Heart right ventricle (tissue), 16 donors: ENCODE data around the gene BCAR3. TPM values are rescaled to one million over a fixed set of nuclear protein-coding genes. Genes with fewer than 3 reads are reported as not detected.

Experiments
- ATAC-seq, 8 donors: fragments of 200-7000 bp; cut with Tn5 transposase; one replicate each; pipeline ENCODE4 v1.9.1; 2020; ENCODE audit warnings: mild to moderate bottlenecking in 8 of 8, moderate library complexity in 8 of 8, moderate number of reproducible peaks in 1 of 8
- DNase-seq, 2 donors: peaks; one replicate each; pipeline ENCODE4 v3.0.0-alpha.2; 2020
- H3K27ac ChIP-seq, 10 donors: fragments of 200-600 bp; sonication (generic) in 2 of 10; one replicate each; pipeline versions ENCODE4 v1.5.0 to v1.8.0; 2020 to 2022; ENCODE audit warnings: mild to moderate bottlenecking in 3 of 10
- H3K27me3 ChIP-seq, 7 donors: fragments of 200-600 bp; one replicate each; pipeline ENCODE4 v1.8.0; 2021 to 2022; ENCODE audit warnings: mild to moderate bottlenecking in 2 of 7
- H3K36me3 ChIP-seq, 9 donors: fragments of 200-600 bp; sonication (generic) in 1 of 9; one replicate each; pipeline versions ENCODE4 v1.5.0 to v1.8.0; 2020 to 2022; ENCODE audit warnings: mild to moderate bottlenecking in 2 of 9
- H3K4me1 ChIP-seq, 9 donors: fragments of 200-600 bp; sonication (generic) in 1 of 9; one replicate each; pipeline versions ENCODE4 v1.5.0 to v1.8.0; 2020 to 2022; ENCODE audit warnings: mild to moderate bottlenecking in 4 of 9
- H3K4me3 ChIP-seq, 10 donors: fragments of 200-600 bp; sonication (generic) in 2 of 10; one replicate each; pipeline versions ENCODE4 v1.5.0 to v1.8.0; 2020 to 2022; ENCODE audit warnings: mild to moderate bottlenecking in 7 of 10, moderate library complexity in 2 of 10
- H3K9me3 ChIP-seq, 11 donors: fragments of 200-600 bp in 10 of 11; sonication (generic) in 2 of 11; one replicate each; pipeline versions ENCODE4 v1.5.0 to v1.8.0; 2013 to 2022; ENCODE audit warnings: mild to moderate bottlenecking in 2 of 11, control low read depth in 1 of 11, moderate library complexity in 1 of 11
- CTCF ChIP-seq, 9 donors: fragments of 200-600 bp; sonication (generic) in 2 of 9; IDR thresholded peaks; one replicate each; pipeline versions ENCODE4 v1.5.0 to v1.8.0; 2021 to 2022; ENCODE audit warnings: antibody characterized with exemption in 9 of 9, mild to moderate bottlenecking in 5 of 9, moderate library complexity in 1 of 9
- WGBS, 2 donors: extraction: QIAGEN DNeasy Blood & Tissue Kit; methylation state at CpG; one replicate each; pipeline ENCODE4 v1.1.7; 2013; ENCODE audit warnings: inconsistent platforms in 1 of 2; 5-methylcytosine and 5-hydroxymethylcytosine counted together
- intact Hi-C, 10 donors: fragments of 100-400 bp; cut with DNase I; formaldehyde crosslinking; loops; one replicate each; pipeline versions ENCODE4 v1.11.1 to v1.14.2; 2022
- polyA plus RNA-seq, 2 donors: library from polyadenylated mRNA; stranded (reverse); fragments of 200-250 nt; gene quantifications; one replicate each; pipeline ENCODE4 v1.2.3, GENCODE V29; 2013
- total RNA-seq, 10 donors: library from RNA; stranded (reverse); fragmentation: NEBNext Ultra II Directional in 3 of 10; extraction: Animal tissue kit (Norgen Biotek cat#: 25700) in 3 of 10; gene quantifications; one replicate each; pipeline versions ENCODE4 v1.2.1 to v1.2.4, GENCODE V29; 2021 to 2023
- donor health status: Arrhythmogenic right ventricular cardiomyopathy.
- donor health status: ischemic (EF 13 %, LVEDD 7.1; RV severe dilation, severe dysfunction).
- donor health status: healthy with polysubstance abuse.
- donor health status: DM: no; HTN: yes; CAD: no.
- donor health status: DM: no; HTN: no; CAD: no.
- donor health status: ischemic (EF 25% LVEDD 6.9; RV normal size, moderate dysfunction).
- donor health status: ischemic (EF 25% LVEDD 5.7; RV mildly dilated, moderate dysfunction).
- donor health status: healthy.
- donor health status: DM: yes; HTN: yes; CAD: no.
- donor health status: Ischemic cardiomyopathy.
- donor health status: ischemic (EF 35%, LVEDD 5.7; RV mildly dilated, moderate dysfunction).
- donor health status: nonischemic (EF 11% LVEDD 7.7; RV severe dilation, severe dysfunction).
- donor health status: DM: yes; HTN: yes; CAD: no.
- donor health status: PGD.
- donor health status: ischemic (EF 29% LVEDD 5.4; RV normal size, mild dysfunction).
- donor health status: nonischemic (EF 23%, LVEDD 6.1; RV moderate dilation, normal function).

Gene BCAR3
- total and polyA plus RNA-seq, 12 donors, result 6.6 to 36.0 (median 15.9) TPM

GRCh38 chr1:93720956-93721626 is 39.5 kb upstream of the BCAR3 start:
- intact Hi-C loops, result loop anchor here in 5 of 10 donors (5.0 to 10.0 kb wide), 7 partner anchors 39 to 96 kb away; partner anchors contain the start of gene BCAR3 (in 3 of the 5)
- ATAC-seq (no peak), DNase-seq (no peak)
- WGBS, 2 donors, result 90 to 96% methylated on average over 7 of the region's 7 CpGs
- no peak overlapping the region for H3K4me3 ChIP-seq
- peaks cover 25 to 63% (median 39%) of the 10 kb centered on the region in 9 donors for H3K4me1 ChIP-seq
- peaks cover 0 to 8% (median 0%) of the 10 kb centered on the region in 11 donors for H3K9me3 ChIP-seq
- no peak for TF ChIP-seq CTCF (IDR thresholded peaks at IDR 0.05)
- no peaks in the 10 kb centered on the region for H3K27me3 ChIP-seq
- H3K27ac ChIP-seq, result peak overlapping the region in 7 of 10 donors; percentile 80 to 93 (median 89)
- H3K36me3 ChIP-seq, result no peaks in the 10 kb centered on the region

GRCh38 chr1:93717640-93718039 is 36.0 kb upstream of the BCAR3 start:
- no peak for TF ChIP-seq CTCF (IDR thresholded peaks at IDR 0.05)
- Histone ChIP-seq H3K4me3 (no peak overlapping the region), H3K4me1 (peaks cover 16 to 48% (median 31%) of the 10 kb centered on the region in 9 donors), H3K9me3 (peaks cover 0 to 8% (median 0%) of the 10 kb centered on the region in 11 donors), H3K27me3 (no peaks in the 10 kb centered on the region), H3K36me3 (no peaks in the 10 kb centered on the region), H3K27ac (no peak overlapping the region)
- 95% methylated on average over 7 of the region's 7 CpGs for WGBS, 2 donors
- intact Hi-C loops, result no loop called here
- DNase-seq (no peak), ATAC-seq (no peak)

- ATAC-seq (no peak), DNase-seq (no peak)
- Histone ChIP-seq H3K4me1 (peaks cover 9 to 41% (median 24%) of the 10 kb centered on the region in 9 donors), H3K27me3 (no peaks in the 10 kb centered on the region), H3K9me3 (peaks cover 0 to 8% (median 0%) of the 10 kb centered on the region in 11 donors), H3K36me3 (no peaks in the 10 kb centered on the region), H3K4me3 (no peak overlapping the region), H3K27ac (peak overlapping the region in 3 of 10 donors; percentile 45 to 80 (median 76))
- TF ChIP-seq CTCF (IDR thresholded peaks at IDR 0.05), result no peak
- intact Hi-C loops, result no loop called here
- 95 to 100% methylated on average over 2 of the region's 2 CpGs for WGBS, 2 donors
Measured at GRCh38 chr1:93716941-93717368, 35.3 kb upstream of the BCAR3 start.

- ATAC-seq (peak in 1 of 8 donors; percentile 2), DNase-seq (no peak)
- Histone ChIP-seq H3K36me3 (no peaks in the 10 kb centered on the region), H3K4me1 (peaks cover under 1 to 35% (median 18%) of the 10 kb centered on the region in 9 donors), H3K27me3 (no peaks in the 10 kb centered on the region), H3K4me3 (no peak overlapping the region), H3K9me3 (peaks cover 0 to 8% (median 0%) of the 10 kb centered on the region in 11 donors), H3K27ac (peak overlapping the region in 8 of 10 donors; percentile 15 to 83 (median 71))
- intact Hi-C loops, result no loop called here
- 88 to 100% methylated on average over 1 of the region's 1 CpG for WGBS, 2 donors
- TF ChIP-seq CTCF (IDR thresholded peaks at IDR 0.05), result no peak
Measured at GRCh38 chr1:93716163-93716562, 34.5 kb upstream of the BCAR3 start.
